MM.1S (cell line): Measurements from ENCODE around the gene USP10.

Experiments
- DNase-seq: peaks from one replicate; pipeline ENCODE4 v3.0.0-alpha.2; 2015
- H2AFZ ChIP-seq: fragments of 300-600 bp; sonication (generic); 2 replicates; pipeline ENCODE4 v1.6.0; 2016; ENCODE audit warnings: antibody characterized with exemption, low read length
- H3F3A ChIP-seq: fragments of 300-600 bp; sonication (generic); 2 replicates; pipeline ENCODE4 v1.6.1; 2016; ENCODE audit warnings: mild to moderate bottlenecking, antibody characterized with exemption, low read length, moderate library complexity, mixed read lengths; ENCODE audit not compliant: insufficient read depth
- H3K27ac ChIP-seq: fragments of 300-600 bp; sonication (generic); 2 replicates; pipeline ENCODE4 v1.5.1; 2016; ENCODE audit warnings: mild to moderate bottlenecking, low read length
- H3K27me3 ChIP-seq: fragments of 300-600 bp; sonication (generic); replicated peaks from 2 replicates; pipeline ENCODE4 v1.6.0; 2016; ENCODE audit warnings: low read length; ENCODE audit not compliant: insufficient read depth
- H3K36me3 ChIP-seq: fragments of 300-600 bp; sonication (generic); replicated peaks from 2 replicates; pipeline ENCODE4 v1.6.1; 2016; ENCODE audit warnings: mild to moderate bottlenecking, low read length, mixed read lengths; ENCODE audit not compliant: insufficient read depth
- H3K4me1 ChIP-seq: fragments of 300-600 bp; sonication (generic); 2 replicates; pipeline ENCODE4 v1.6.1; 2016; ENCODE audit warnings: low read length, mixed read lengths
- H3K4me2 ChIP-seq: fragments of 300-600 bp; sonication (generic); 2 replicates; pipeline ENCODE4 v1.6.0; 2016; ENCODE audit warnings: low read depth, low read length
- H3K4me3 ChIP-seq: fragments of 300-600 bp; sonication (generic); 2 replicates; pipeline ENCODE4 v1.5.1; 2016; ENCODE audit warnings: low read length, mixed read lengths
- H3K79me2 ChIP-seq: fragments of 300-600 bp; sonication (generic); 2 replicates; pipeline ENCODE4 v1.6.1; 2016; ENCODE audit warnings: mixed run types, low read length, mixed read lengths
- H3K9ac ChIP-seq: fragments of 300-600 bp; sonication (generic); 2 replicates; pipeline ENCODE4 v1.6.1; 2016; ENCODE audit warnings: low read length, mixed read lengths
- H3K9me2 ChIP-seq: fragments of 300-600 bp; sonication (generic); replicated peaks from 2 replicates; pipeline ENCODE4 v1.6.1; 2016; ENCODE audit warnings: mild to moderate bottlenecking, low read length, mixed read lengths; ENCODE audit not compliant: insufficient read depth
- H3K9me3 ChIP-seq: fragments of 300-600 bp; sonication (generic); replicated peaks from 2 replicates; pipeline ENCODE4 v1.6.1; 2016; ENCODE audit warnings: mild to moderate bottlenecking, low read length, mixed read lengths; ENCODE audit not compliant: insufficient read depth
- H4K20me1 ChIP-seq: fragments of 300-600 bp; sonication (generic); 2 replicates; pipeline ENCODE4 v1.6.1; 2016; ENCODE audit warnings: mild to moderate bottlenecking, low read length, moderate library complexity, mixed read lengths; ENCODE audit not compliant: insufficient read depth
- EZH2 ChIP-seq: fragments of 300-600 bp; sonication (generic); optimal IDR thresholded peaks from 2 replicates; pipeline ENCODE3; 2017; ENCODE audit warnings: low read depth, mild to moderate bottlenecking, antibody characterized with exemption, low read length, mixed read lengths
- EZH2phosphoT487 ChIP-seq: fragments of 300-600 bp; sonication (generic); IDR thresholded peaks from 2 replicates; pipeline ENCODE4 v1.6.1; 2018; ENCODE audit warnings: antibody characterized with exemption, low read length
- TF ChIP-seq, protein P1 (sequence below): fragments of 300-600 bp; sonication (generic); IDR thresholded peaks from 2 replicates; pipeline ENCODE4 v1.5.1; 2016; ENCODE audit warnings: antibody characterized with exemption, low read length, mixed read lengths

USP10 gene

DNA sequence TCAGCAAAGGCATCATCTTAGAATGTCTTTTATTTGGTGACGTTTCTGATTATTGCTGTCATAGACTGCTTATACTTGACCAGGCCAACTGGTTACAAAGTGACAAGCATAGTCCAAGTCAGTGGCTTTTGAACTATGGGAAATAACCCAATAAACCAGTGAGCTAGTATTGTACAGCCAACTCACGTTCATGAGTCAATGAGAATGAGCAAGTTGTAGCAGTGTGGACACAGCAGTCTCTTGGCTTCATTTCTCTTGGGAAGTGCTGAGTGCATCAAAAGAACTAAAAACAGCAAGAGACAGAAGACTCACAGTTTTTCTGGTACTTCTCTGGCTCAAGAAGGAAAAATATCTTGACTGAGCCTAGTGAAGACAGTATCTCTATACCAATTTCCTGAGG, 83.0 kb downstream of the USP10 start:
- Histone ChIP-seq H3K79me2 (no peaks in the 10 kb centered on the region), H4K20me1 (no peaks in the 10 kb centered on the region), H3K4me2 (no peak overlapping the region), H3K9me2 (no peaks in the 10 kb centered on the region), H2AFZ (no peak overlapping the region), H3F3A (no peaks in the 10 kb centered on the region), H3K4me1 (no peaks in the 10 kb centered on the region), H3K36me3 (no peaks in the 10 kb centered on the region), H3K27me3 (no peaks in the 10 kb centered on the region), H3K4me3 (no peak overlapping the region), H3K27ac (no peak overlapping the region), H3K9ac (no peak overlapping the region), H3K9me3 (no peaks in the 10 kb centered on the region)
- no peak for DNase-seq
- TF ChIP-seq, protein P1, sequence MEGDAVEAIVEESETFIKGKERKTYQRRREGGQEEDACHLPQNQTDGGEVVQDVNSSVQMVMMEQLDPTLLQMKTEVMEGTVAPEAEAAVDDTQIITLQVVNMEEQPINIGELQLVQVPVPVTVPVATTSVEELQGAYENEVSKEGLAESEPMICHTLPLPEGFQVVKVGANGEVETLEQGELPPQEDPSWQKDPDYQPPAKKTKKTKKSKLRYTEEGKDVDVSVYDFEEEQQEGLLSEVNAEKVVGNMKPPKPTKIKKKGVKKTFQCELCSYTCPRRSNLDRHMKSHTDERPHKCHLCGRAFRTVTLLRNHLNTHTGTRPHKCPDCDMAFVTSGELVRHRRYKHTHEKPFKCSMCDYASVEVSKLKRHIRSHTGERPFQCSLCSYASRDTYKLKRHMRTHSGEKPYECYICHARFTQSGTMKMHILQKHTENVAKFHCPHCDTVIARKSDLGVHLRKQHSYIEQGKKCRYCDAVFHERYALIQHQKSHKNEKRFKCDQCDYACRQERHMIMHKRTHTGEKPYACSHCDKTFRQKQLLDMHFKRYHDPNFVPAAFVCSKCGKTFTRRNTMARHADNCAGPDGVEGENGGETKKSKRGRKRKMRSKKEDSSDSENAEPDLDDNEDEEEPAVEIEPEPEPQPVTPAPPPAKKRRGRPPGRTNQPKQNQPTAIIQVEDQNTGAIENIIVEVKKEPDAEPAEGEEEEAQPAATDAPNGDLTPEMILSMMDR, result no peak
- TF ChIP-seq EZH2phosphoT487 (no peak), EZH2 (no peak)

DNA sequence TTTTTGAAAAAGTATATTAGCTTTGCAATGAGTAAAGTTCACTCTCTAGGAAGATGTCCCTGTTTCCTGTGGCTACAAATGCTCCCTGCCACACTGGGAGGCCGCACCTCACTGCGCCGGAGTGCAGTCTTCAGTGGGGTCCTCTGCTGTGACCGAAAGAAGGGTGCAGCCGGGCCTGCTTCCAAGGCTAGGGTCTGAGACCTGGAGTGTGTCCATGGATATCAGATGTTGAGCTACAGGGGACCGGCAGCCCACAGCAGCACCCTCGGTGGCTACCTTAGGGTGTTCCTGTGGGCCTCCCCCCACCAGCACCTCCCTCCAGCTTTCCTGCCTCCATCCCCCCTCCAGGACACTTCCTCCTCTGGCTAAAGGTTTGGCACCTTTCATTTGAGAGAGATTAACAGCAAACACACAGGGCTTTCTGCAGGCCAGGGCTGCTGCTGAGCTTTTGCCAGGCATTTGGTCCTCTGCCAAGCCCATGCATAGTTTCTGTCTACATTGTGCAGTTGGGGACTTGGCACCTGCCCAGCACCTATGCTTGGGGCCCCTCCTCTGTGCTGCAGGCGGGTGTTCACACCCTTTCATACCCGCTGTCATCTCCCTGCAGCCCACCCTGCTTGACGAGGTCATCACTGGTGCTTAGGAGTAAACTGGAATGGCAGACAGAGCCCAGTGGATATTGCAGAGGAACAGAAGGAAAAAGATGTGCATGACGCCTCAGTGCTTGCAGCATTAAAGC, 86.2 kb downstream of the USP10 start:
- no peaks in the 10 kb centered on the region for H3F3A ChIP-seq
- H3K27ac ChIP-seq, result no peak overlapping the region
- H3K4me3 ChIP-seq, result no peak overlapping the region
- H4K20me1 ChIP-seq, result no peaks in the 10 kb centered on the region
- H3K36me3 ChIP-seq, result no peaks in the 10 kb centered on the region
- no peaks in the 10 kb centered on the region for H3K4me1 ChIP-seq
- H3K27me3 ChIP-seq, result no peaks in the 10 kb centered on the region
- no peaks in the 10 kb centered on the region for H3K79me2 ChIP-seq
- no peaks in the 10 kb centered on the region for H3K9me3 ChIP-seq
- H3K9me2 ChIP-seq, result no peaks in the 10 kb centered on the region
- H3K4me2 ChIP-seq, result no peak overlapping the region
- no peak overlapping the region for H2AFZ ChIP-seq
- no peak overlapping the region for H3K9ac ChIP-seq
- TF ChIP-seq, protein P1, result no peak
- TF ChIP-seq EZH2phosphoT487 (no peak), EZH2 (no peak)
- DNase-seq, result no peak

DNA sequence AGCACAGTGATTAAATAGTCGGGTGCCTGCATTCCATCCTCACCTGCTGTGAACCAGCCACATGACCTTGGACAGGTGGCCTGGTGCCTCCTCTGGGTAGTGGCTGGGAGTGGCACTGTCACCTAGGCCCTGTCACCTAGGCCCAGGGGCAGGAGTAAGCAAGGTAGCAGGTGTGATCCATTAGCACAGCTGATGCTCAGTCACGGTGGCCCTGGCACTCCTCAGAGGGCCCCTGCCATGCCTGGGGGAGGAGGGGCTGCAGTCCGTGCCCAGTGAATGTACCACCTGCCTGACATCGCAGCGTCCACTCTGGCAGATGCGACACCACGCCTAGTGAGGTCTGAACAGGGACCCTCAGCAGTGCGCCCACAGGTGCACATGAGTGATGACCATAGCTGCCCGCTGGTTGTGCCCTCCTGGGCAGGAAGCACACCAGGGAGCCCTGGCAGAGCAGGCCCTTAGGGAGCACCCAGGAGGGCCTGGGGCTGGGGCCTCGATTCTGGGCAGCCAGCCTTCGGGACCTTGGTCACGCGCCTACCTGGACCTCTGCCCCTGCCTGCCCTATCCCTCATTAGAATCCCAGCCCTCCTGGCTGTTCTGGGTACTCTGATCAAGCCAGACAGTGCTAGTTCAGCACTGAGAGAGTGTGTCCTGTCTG, 86.9 kb downstream of the USP10 start:
- Histone ChIP-seq H3K79me2 (no peaks in the 10 kb centered on the region), H4K20me1 (no peaks in the 10 kb centered on the region), H3K9me2 (no peaks in the 10 kb centered on the region), H3K36me3 (no peaks in the 10 kb centered on the region), H3K4me2 (no peak overlapping the region), H3K27me3 (no peaks in the 10 kb centered on the region), H3K9me3 (no peaks in the 10 kb centered on the region), H3K4me1 (no peaks in the 10 kb centered on the region), H3K9ac (no peak overlapping the region), H3K27ac (no peak overlapping the region), H3F3A (no peaks in the 10 kb centered on the region), H2AFZ (no peak overlapping the region), H3K4me3 (no peak overlapping the region)
- no peak for DNase-seq
- no peak for TF ChIP-seq EZH2phosphoT487
- TF ChIP-seq, protein P1, result no peak
- no peak for TF ChIP-seq EZH2
